Kidney (tissue), 14 donors: ENCODE measurements around the gene PARP9. TPM values are rescaled to one million over a fixed set of nuclear protein-coding genes. Genes with fewer than 3 reads are reported as not detected.

Source experiments
- DNase-seq, 5 donors: peaks; one replicate each; pipeline ENCODE4 v3.0.0-alpha.2; 2013 to 2020
- FAIRE-seq: peaks from 2 replicates; lab custom pipeline; 2012; peaks lifted over from hg19 to GRCh38; lab: Jason Lieb, UNC
- H3K27ac ChIP-seq, 2 donors: one replicate each; pipeline ENCODE4 v1.7.0; 2013; ENCODE audit warnings: low read depth in 2 of 2, low read length in 2 of 2, inconsistent platforms in 1 of 2
- H3K27me3 ChIP-seq: one replicate; pipeline ENCODE4 v1.7.1; 2013; ENCODE audit warnings: low read length, inconsistent platforms; ENCODE audit not compliant: control insufficient read depth, insufficient read depth
- H3K36me3 ChIP-seq, 3 donors: one replicate each; pipeline versions ENCODE4 v1.7.0 to v1.7.1; 2013; ENCODE audit warnings: low read length in 3 of 3, control low read depth in 1 of 3, inconsistent platforms in 1 of 3; ENCODE audit not compliant: insufficient read depth in 3 of 3, control insufficient read depth in 2 of 3
- H3K4me1 ChIP-seq, 3 donors: one replicate each; pipeline versions ENCODE4 v1.7.0 to v1.7.1; 2013; ENCODE audit warnings: low read length in 3 of 3, inconsistent platforms in 1 of 3, low read depth in 1 of 3; ENCODE audit not compliant: control insufficient read depth in 2 of 3, insufficient read depth in 2 of 3
- H3K4me3 ChIP-seq, 3 donors: one replicate each; pipeline versions ENCODE4 v1.7.0 to v1.8.1; 2013; ENCODE audit warnings: low read length in 3 of 3, control low read depth in 1 of 3, inconsistent platforms in 1 of 3
- H3K9ac ChIP-seq, 3 donors: one replicate each; pipeline versions ENCODE4 v1.7.0 to v1.7.1; 2013; ENCODE audit warnings: low read length in 3 of 3, control low read depth in 1 of 3, inconsistent platforms in 1 of 3
- H3K9me3 ChIP-seq, 3 donors: one replicate each; pipeline versions ENCODE4 v1.7.0 to v1.7.1; 2013; ENCODE audit warnings: low read length in 3 of 3, control low read depth in 1 of 3, inconsistent platforms in 1 of 3; ENCODE audit not compliant: control insufficient read depth in 2 of 3, insufficient read depth in 1 of 3
- CTCF ChIP-seq: IDR thresholded peaks from 3 replicates; pipeline ENCODE4 v1.5.1; 2012; ENCODE audit warnings: mild to moderate bottlenecking, moderate library complexity, borderline replicate concordance; ENCODE audit not compliant: insufficient read depth; ENCODE audit errors: extremely low read depth
- intact Hi-C: fragments of 100-400 bp; cut with DNase I; formaldehyde crosslinking; loops from one replicate; pipeline ENCODE4 v1.11.1; 2022
- polyA plus RNA-seq: library from polyadenylated mRNA; stranded (reverse); fragments of 350-450 nt; fragmentation: Illumina TruSeq; extraction: RNeasy Lipid Tissue Mini Kit (QIAGEN cat#74804); gene quantifications from one replicate; pipeline ENCODE4 v1.2.3, GENCODE V29; 2014; ENCODE audit warnings: low read depth, low replicate concordance; ENCODE audit not compliant: insufficient read depth
- total RNA-seq: library from RNA; stranded (reverse); fragmentation: NEBNext Ultra II Directional; extraction: Animal tissue kit (Norgen Biotek cat#: 25700); gene quantifications from one replicate; pipeline ENCODE4 v1.2.1, GENCODE V29; 2021
- donor health status: control.
- donor health status: control.
- donor health status: control.
- donor health status: control.
- donor health status: control.
- donor health status: DM: yes; HTN: yes; CAD: no.
- donor health status: Normal renal cell carcinoma (clear cell type).

Gene PARP9
- total and polyA plus RNA-seq, 2 donors from 2014 or later: 27.8 to 54.0 TPM

- no peak for TF ChIP-seq CTCF
- FAIRE-seq (no peak), DNase-seq (no peak)
- Histone ChIP-seq H3K36me3 (no peaks in the 10 kb centered on the region), H3K27me3 (no peaks in the 10 kb centered on the region), H3K9me3 (no peaks in the 10 kb centered on the region), H3K4me3 (no peak overlapping the region), H3K27ac (no peak overlapping the region), H3K4me1 (peaks cover 0 to 3% (median 2%) of the 10 kb centered on the region in 3 donors), H3K9ac (no peak overlapping the region)
- intact Hi-C loops: no loop called here
Observed at GRCh38 chr3:122516846-122517360, 47.2 kb downstream of the PARP9 start.

DNA sequence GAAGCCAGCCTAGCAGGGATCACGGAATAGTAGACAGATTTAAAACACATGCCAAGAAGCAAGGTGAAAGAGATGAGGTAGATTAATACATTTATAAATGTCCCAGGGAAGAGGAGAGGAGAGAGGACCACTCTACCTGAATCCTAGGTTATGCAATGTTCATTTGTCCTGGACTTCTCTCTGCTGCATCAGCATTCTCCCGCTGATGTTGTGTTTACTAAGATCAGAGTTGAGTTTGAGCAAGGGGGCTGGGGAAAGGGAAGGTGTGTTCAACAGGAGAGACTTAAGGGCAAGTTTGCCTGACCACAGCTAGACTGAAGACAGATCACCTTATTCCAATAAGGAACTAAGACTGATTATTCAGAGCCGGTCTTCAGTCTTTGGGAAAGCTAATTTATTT lies 48.2 kb downstream of the PARP9 start:
- Histone ChIP-seq H3K4me1 (peaks cover 0 to 3% (median 2%) of the 10 kb centered on the region in 3 donors), H3K9ac (no peak overlapping the region), H3K4me3 (no peak overlapping the region), H3K36me3 (no peaks in the 10 kb centered on the region), H3K9me3 (no peaks in the 10 kb centered on the region), H3K27me3 (no peaks in the 10 kb centered on the region), H3K27ac (no peak overlapping the region)
- intact Hi-C loops: no loop called here
- FAIRE-seq (no peak), DNase-seq (no peak)
- TF ChIP-seq CTCF: no peak

DNA sequence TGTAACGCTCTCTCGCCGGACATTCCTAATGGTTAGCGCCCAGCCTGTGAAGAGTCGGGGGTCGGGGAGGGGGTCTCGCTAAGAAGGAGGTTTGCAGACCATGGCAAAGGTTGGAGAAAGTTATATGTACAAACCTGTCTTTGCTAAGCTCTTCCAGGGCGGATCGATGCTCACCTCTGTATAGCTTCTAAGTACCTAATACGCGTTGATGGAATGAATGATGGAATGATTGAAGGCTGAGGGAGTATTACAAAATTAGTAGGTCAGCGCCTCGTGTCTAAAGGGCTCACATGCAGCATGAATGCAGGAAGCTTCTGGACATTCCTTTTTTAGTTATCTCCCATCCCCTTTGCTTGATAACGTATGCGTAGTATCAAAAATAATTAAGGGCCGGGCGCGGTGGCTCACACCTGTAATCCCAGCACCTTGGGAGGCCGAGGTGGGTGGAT lies 49.1 kb downstream of the PARP9 start:
- Histone ChIP-seq H3K27ac (no peak overlapping the region), H3K9me3 (no peaks in the 10 kb centered on the region), H3K4me3 (peak overlapping the region; percentile 70 to 87 (median 73)), H3K27me3 (no peaks in the 10 kb centered on the region), H3K4me1 (peaks cover 0 to 3% (median 2%) of the 10 kb centered on the region in 3 donors), H3K36me3 (no peaks in the 10 kb centered on the region), H3K9ac (peak overlapping the region in 1 of 3 donors; percentile 44)
- DNase-seq (no peak), FAIRE-seq (no peak)
- no peak for TF ChIP-seq CTCF
- intact Hi-C loops: no loop called here
